ENCODE data around the gene PDZRN4. TPM values are rescaled to one million over a fixed set of nuclear protein-coding genes. Genes with fewer than 3 reads are reported as not detected.
"Not testable (repeated sequence)": the region's sequence is repeated elsewhere in the genome, so short reads cannot be mapped to it uniquely, and the experiment has no call there.

The PDZRN4 gene
- total RNA-seq, 1 experiment from 2014 or later = not detected

GRCh38 chr12:41510470-41510869 lies 322.4 kb downstream of the PDZRN4 start:
- DNase-seq (ENCODE audit: low spot score) = no peak

- DNase-seq (ENCODE audit: low spot score) = no peak
These were observed 323.1 kb downstream of the PDZRN4 start for GRCh38 chr12:41511247-41511646.

GRCh38 chr12:41512497-41512896 lies 324.4 kb downstream of the PDZRN4 start:
- no peak for DNase-seq (ENCODE audit: low spot score)

- no peak for DNase-seq (ENCODE audit: low spot score)
These were observed 326.1 kb downstream of the PDZRN4 start for GRCh38 chr12:41514021-41514777.

- no peak for DNase-seq (ENCODE audit: low spot score)
These were observed 326.8 kb downstream of the PDZRN4 start for GRCh38 chr12:41514907-41515306.

- DNase-seq (ENCODE audit: low spot score) = no peak
These were observed 327.8 kb downstream of the PDZRN4 start for GRCh38 chr12:41515953-41516352.

GRCh38 chr12:41520869-41521268 lies 332.7 kb downstream of the PDZRN4 start:
- no peak for DNase-seq (ENCODE audit: low spot score)

- DNase-seq (ENCODE audit: low spot score) = peak; percentile 83
These were observed 333.8 kb downstream of the PDZRN4 start for GRCh38 chr12:41521872-41522379.

- no peak for DNase-seq (ENCODE audit: low spot score)
These were observed 338.9 kb downstream of the PDZRN4 start for GRCh38 chr12:41527062-41527461.

- no peak for DNase-seq (ENCODE audit: low spot score)
These were observed 339.5 kb downstream of the PDZRN4 start for GRCh38 chr12:41527534-41528116.

- DNase-seq (ENCODE audit: low spot score) = no peak
These were observed 340.8 kb downstream of the PDZRN4 start for GRCh38 chr12:41528874-41529273.

- no peak for DNase-seq (ENCODE audit: low spot score)
These were observed 342.3 kb downstream of the PDZRN4 start for GRCh38 chr12:41530441-41530840.

- DNase-seq (ENCODE audit: low spot score) = no peak
These were observed 343.2 kb downstream of the PDZRN4 start for GRCh38 chr12:41531147-41531829.

GRCh38 chr12:41532072-41532471 lies 344.0 kb downstream of the PDZRN4 start:
- DNase-seq (ENCODE audit: low spot score) = peak; percentile 11

- DNase-seq (ENCODE audit: low spot score) = no peak
These were observed 348.8 kb downstream of the PDZRN4 start for GRCh38 chr12:41536813-41537490.

GRCh38 chr12:41537522-41537921 lies 349.4 kb downstream of the PDZRN4 start:
- DNase-seq (ENCODE audit: low spot score) = no peak

- no peak for DNase-seq (ENCODE audit: low spot score)
These were observed 357.6 kb downstream of the PDZRN4 start for GRCh38 chr12:41545761-41546160.

GRCh38 chr12:41547071-41547470 lies 359.0 kb downstream of the PDZRN4 start:
- DNase-seq (ENCODE audit: low spot score) = not testable (repeated sequence)

- DNase-seq (ENCODE audit: low spot score) = no peak
These were observed 360.8 kb downstream of the PDZRN4 start for GRCh38 chr12:41548926-41549325.

- DNase-seq (ENCODE audit: low spot score) = no peak
These were observed 364.5 kb downstream of the PDZRN4 start for GRCh38 chr12:41552588-41552987.

GRCh38 chr12:41556176-41556575 lies 368.1 kb downstream of the PDZRN4 start:
- DNase-seq (ENCODE audit: low spot score) = no peak

- DNase-seq (ENCODE audit: low spot score) = no peak
These were observed 369.2 kb downstream of the PDZRN4 start for GRCh38 chr12:41557344-41557743.

All from A172 (cell line).